ENCODE data around the gene SP3.

DNA sequence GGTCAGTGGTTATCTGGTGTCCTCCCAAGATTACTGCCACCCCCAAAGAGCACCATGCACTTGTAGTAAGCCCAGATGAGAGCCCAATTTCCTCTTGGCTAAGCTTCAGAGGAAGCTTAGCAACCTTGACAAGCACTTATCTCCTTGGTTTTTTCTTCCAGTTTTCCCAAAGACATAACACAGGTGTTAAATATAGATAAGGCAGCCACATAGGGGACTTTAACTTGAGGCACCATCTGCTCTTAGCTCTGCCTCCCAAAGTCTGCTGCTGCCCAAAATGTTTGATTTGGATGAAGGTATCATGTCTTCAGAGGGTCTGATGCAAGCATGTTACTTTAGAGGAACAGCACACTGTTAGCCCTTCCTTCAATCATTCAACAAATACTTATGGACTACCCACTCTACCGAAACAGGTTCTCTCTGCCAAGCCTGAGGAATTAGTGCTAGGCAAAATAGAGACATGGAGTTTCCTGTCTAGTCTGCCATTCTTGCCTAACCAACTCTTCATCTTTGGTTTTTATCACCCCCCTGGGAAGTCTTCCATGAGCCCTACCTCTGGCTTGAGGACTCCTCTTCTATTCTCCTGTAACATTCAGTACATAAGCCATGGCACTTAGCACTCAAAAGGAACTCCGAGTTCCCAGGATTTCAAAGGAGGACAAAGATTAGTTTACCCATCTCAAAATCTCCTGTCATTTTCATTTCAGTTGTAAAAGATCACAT is 73.7 kb downstream of the SP3 start:
- no peak for TF ChIP-seq CTCF (conservative IDR thresholded peaks at IDR 0.05; ENCODE audit: low read depth in 2 of 2)
- TF ChIP-seq POLR2AphosphoS5 (IDR thresholded peaks at IDR 0.05; ENCODE audit: low read depth): no peak
- TF ChIP-seq STAT1 (IDR thresholded peaks at IDR 0.05; ENCODE audit: unreplicated experiment): no peak
- TF ChIP-seq JUNB (IDR thresholded peaks at IDR 0.05; ENCODE audit: unreplicated experiment): no peak
- no peak for TF ChIP-seq REST (IDR thresholded peaks at IDR 0.05; ENCODE audit: unreplicated experiment)
- no peak for TF ChIP-seq CREB1 (CRISPR knock-in tag; IDR thresholded peaks at IDR 0.05; ENCODE audit: low read depth)
- TF ChIP-seq EZH2 (IDR thresholded peaks at IDR 0.05; ENCODE audit: low read depth, unreplicated experiment): no peak

Data from GM23338 (cell line).